GM23248 (cell line): ENCODE data around the gene SHC2.

Experiments used
- EZH2 ChIP-seq: fragments of 200-600 bp; sonication (generic); IDR thresholded peaks from 2 replicates; pipeline ENCODE4 v1.6.1; 2018; ENCODE audit warnings: antibody characterized with exemption, mild to moderate bottlenecking; ENCODE audit not compliant: insufficient read depth, poor library complexity, severe bottlenecking
- EZH2phosphoT487 ChIP-seq: fragments of 200-600 bp; sonication (generic); IDR thresholded peaks from 2 replicates; pipeline ENCODE4 v1.6.1; 2018; ENCODE audit warnings: antibody characterized with exemption, moderate library complexity, mild to moderate bottlenecking, low read depth; ENCODE audit not compliant: insufficient read depth

- TF ChIP-seq EZH2 = no peak
- no peak for TF ChIP-seq EZH2phosphoT487
Measured at GRCh38 chr19:447816-448560, 12.8 kb downstream of the SHC2 start.
